Stimulated activated CD4-positive, alpha-beta T cell treated with anti-CD3 and anti-CD28 coated beads, Interleukin-15, amount 100 ng/mL, for 48 hours (primary cell): Measurements from ENCODE around the gene SYT14.
A peak's percentile ranks its signal among the peaks of the same experiment; 100 is the strongest.
"Not testable (repeated sequence)": the region's sequence is repeated elsewhere in the genome, so short reads cannot be mapped to it uniquely, and the experiment has no call there.

Experiments
- DNase-seq, 2 donors: peaks; one replicate each; pipeline ENCODE4 v3.0.0-alpha.2; 2020; ENCODE audit warnings: low read depth in 2 of 2

SYT14 gene

GRCh38 chr1:210117681-210118170 is 179.7 kb downstream of the SYT14 start:
- DNase-seq, result no peak

- DNase-seq, result no peak
Measured at GRCh38 chr1:210123383-210123782, 185.4 kb downstream of the SYT14 start.

GRCh38 chr1:210123924-210124589 is 186.0 kb downstream of the SYT14 start:
- DNase-seq, result no peak

GRCh38 chr1:210124736-210125135 is 186.7 kb downstream of the SYT14 start:
- DNase-seq, result no peak

- no peak for DNase-seq
Measured at GRCh38 chr1:210125143-210125542, 187.1 kb downstream of the SYT14 start.

- no peak for DNase-seq
Measured at GRCh38 chr1:210129092-210129491, 191.1 kb downstream of the SYT14 start.

GRCh38 chr1:210129759-210130158 is 191.7 kb downstream of the SYT14 start:
- no peak for DNase-seq

- no peak for DNase-seq
Measured at GRCh38 chr1:210132582-210132981, 194.6 kb downstream of the SYT14 start.

- peak; percentile 11 to 35 for DNase-seq
Measured at GRCh38 chr1:210143465-210144062, 205.5 kb downstream of the SYT14 start.

- DNase-seq, result no peak
Measured at GRCh38 chr1:210144736-210145135, 206.7 kb downstream of the SYT14 start.

GRCh38 chr1:210151052-210151672 is 213.1 kb downstream of the SYT14 start:
- no peak for DNase-seq

- no peak for DNase-seq
Measured at GRCh38 chr1:210159211-210159610, 221.2 kb downstream of the SYT14 start.

- no peak for DNase-seq
Measured at GRCh38 chr1:210170220-210170619, 232.2 kb downstream of the SYT14 start.

- DNase-seq, result no peak
Measured at GRCh38 chr1:210174133-210174532, 236.1 kb downstream of the SYT14 start.

GRCh38 chr1:210185063-210185462 is 247.0 kb downstream of the SYT14 start:
- no peak for DNase-seq

GRCh38 chr1:210187849-210188606 is 250.0 kb downstream of the SYT14 start:
- DNase-seq, result not testable (repeated sequence)

GRCh38 chr1:210189426-210189825 is 251.4 kb downstream of the SYT14 start:
- DNase-seq, result no peak

- DNase-seq, result no peak
Measured at GRCh38 chr1:210195635-210196160, 257.7 kb downstream of the SYT14 start.

GRCh38 chr1:210196266-210196665 is 258.2 kb downstream of the SYT14 start:
- DNase-seq, result not testable (repeated sequence)

- DNase-seq, result no peak
Measured at GRCh38 chr1:210198840-210199239, 260.8 kb downstream of the SYT14 start.

GRCh38 chr1:210200124-210200736 is 262.2 kb downstream of the SYT14 start:
- no peak for DNase-seq

- DNase-seq, result no peak
Measured at GRCh38 chr1:210201681-210202080, 263.7 kb downstream of the SYT14 start.
